ENCODE data around the gene KLRD1. TPM values are rescaled to one million over a fixed set of nuclear protein-coding genes. Genes with fewer than 3 reads are reported as not detected.
"Not testable (repeated sequence)": the region's sequence is repeated elsewhere in the genome, so short reads cannot be mapped to it uniquely, and the experiment has no call there.

The KLRD1 gene
- polyA plus RNA-seq (ENCODE audit: insufficient read length) = 0.59 TPM

DNA sequence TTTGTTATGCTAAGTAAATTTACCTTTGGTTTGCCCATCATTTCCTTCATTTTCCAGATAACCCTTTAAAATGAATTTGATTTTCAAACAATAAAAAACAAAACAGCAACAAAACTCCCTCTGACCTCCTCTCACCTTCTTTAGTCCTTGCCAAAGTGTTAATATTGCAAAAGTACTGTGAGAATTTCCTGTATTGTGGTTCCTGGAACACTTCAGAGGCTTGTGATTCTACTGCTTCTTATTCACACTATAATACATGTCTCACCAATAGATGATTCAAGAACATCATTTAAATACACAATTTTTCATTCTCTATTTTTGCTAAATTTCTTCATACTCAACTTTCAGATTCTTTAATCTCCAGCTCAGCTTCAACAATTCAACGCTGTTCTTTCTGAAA lies at the start of gene KLRD1:
TSS of gene KLRD1 (plus strand) at position 241 of the 400 bp plus-strand sequence. CDS start 208 bp downstream, outside the sequence.
- DNase-seq = no peak

GRCh38 chr12:10260927-10261326 lies 46.7 kb upstream of the KLRD1 start:
- no peak for DNase-seq

DNA sequence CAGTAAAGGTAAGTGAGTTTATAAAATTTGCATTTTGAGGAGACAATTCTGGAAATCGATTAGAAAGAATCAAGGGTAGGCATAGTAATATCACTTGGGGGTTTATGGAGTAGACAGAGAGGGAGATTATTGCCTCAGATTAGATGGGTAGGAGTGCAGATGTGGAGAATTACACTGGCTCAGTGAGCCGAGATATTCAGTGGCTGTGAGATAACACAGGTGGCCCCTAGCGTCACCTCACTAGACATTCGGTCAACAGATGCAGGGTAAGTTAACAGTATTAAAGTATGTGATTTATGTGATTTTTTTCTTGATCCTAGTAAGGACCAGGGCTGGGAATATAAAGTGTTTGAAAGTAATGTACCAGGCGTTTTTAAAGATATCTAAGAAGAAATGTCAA lies 39.6 kb upstream of the KLRD1 start:
- DNase-seq = no peak

GRCh38 chr12:10272467-10272866 lies 35.2 kb upstream of the KLRD1 start:
- DNase-seq = no peak

DNA sequence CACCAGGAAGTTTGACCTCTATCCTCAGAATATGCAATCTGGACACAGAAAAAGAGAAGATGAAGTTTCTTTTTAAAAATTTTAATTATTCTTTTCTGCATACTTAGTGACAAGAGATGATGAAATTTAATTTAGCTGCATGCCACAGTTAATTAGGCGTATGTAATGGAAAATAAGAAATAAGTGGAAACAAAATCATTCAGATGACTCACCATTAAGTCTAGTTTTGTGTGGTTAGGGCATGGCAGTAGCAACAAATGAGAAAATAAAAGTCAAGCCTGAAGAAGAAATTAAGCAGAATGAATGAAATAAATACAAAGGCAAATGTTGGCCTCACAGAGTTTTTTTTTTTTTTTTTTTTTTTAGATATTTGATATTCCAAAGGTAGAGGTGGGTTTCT lies 30.9 kb upstream of the KLRD1 start:
- DNase-seq = no peak

- no peak for DNase-seq
Measured at GRCh38 chr12:10278104-10278503, 29.6 kb upstream of the KLRD1 start.

DNA sequence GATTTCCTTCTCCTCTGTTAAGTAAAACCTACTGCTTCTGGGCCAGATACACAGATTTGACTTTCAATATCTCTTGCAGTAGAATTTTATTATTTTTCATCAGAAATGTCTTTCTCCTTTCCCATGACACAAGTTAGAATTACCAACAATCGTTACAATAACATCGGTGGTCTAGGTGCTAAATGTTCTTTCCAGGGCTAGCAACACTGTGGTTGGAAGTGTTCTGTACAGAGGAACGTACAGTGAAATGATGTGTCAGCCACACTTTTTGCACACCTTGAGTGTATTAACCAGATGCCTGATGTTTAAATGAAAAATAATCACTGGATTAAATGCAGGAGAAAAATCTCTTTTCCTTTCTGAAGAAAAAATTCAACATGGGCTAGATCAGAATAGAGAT lies 27.7 kb upstream of the KLRD1 start:
- no peak for DNase-seq

DNA sequence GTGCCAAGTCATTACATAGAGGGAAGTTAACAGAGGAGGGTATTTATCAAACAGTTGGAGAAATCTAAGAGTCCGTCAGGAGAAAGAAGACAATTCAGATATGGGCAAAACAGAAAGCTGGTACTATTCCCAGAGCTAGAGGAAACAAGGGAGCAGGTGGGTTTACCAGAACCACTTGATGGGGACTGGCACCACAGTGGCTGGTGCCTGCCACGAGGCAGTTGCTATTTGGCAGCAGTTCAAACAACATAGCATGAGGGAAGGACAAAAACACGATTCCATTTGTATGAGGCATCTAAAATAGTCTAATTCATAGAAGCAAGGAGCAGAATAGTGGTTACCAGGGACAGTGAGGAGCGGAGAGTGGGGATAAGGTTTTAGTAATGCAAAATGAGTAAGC lies 24.6 kb upstream of the KLRD1 start:
- DNase-seq = no peak

GRCh38 chr12:10285919-10286318 lies 21.8 kb upstream of the KLRD1 start:
- DNase-seq = no peak

DNA sequence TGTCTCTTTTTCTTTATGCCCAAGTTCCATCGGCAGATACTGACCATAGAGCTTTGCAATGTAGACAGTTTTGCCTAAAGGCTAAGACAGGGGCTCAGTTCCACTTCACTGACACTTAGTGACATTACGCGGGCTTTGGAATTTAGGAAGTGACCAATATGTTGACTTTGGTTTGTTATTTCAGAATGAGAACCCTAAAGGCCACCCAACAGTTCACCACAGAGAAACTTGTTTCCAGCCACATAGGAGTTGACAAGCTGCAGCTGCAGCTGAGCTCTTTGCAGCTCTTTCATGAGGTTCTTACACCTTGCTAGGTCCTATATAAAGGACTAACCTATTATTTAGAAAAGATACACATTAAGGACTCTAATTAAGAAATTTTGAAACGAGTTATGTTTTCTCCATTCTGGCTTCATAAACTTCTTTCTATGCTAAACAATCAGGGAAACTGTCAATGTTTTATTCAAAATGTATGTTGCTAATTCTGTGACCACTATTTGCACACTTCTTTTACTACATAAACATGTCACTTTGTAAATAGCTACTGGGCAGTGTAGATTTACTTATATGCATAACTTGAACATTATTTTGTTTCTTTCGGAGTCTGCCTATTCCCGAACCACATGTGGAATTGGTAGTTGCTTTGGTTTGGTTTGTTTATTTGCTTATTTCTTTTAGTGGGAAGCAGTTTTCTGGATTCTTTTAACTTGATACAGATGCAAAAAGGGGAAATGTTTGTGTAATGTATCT lies 18.5 kb upstream of the KLRD1 start:
- no peak for DNase-seq

- DNase-seq = no peak
Measured at GRCh38 chr12:10291030-10291429, 16.6 kb upstream of the KLRD1 start.

- no peak for DNase-seq
Measured at GRCh38 chr12:10293151-10293550, 14.5 kb upstream of the KLRD1 start.

DNA sequence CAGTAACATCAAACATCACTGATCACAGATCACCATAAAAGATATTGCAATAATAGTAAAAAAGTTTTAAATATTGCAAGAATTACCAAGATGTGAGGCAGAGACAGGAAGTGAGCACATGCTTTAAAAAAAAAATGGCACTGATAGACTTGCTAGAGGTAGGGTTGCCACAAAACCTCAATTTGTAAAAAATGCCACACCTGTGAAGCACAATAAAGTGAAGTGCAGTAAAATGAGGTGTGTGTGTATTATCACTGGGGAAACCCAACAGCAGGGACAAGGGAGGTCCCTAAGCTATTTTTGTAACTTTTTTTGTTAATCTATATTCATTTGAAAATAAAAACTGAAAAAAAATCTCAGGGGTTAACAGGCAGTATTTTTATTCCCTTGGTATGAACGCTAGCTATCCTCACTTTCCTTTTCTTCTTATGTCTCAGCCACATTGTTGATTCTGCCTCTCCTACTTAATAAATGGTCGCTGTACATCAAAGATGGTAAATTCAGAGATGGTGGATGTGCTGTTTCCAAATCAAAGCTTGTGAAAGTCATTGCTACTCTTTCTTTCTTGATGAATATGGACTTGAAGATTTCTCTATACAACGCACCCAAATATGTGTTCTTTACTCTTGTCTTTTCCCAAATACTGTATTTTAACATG lies 14.0 kb upstream of the KLRD1 start:
- no peak for DNase-seq

DNA sequence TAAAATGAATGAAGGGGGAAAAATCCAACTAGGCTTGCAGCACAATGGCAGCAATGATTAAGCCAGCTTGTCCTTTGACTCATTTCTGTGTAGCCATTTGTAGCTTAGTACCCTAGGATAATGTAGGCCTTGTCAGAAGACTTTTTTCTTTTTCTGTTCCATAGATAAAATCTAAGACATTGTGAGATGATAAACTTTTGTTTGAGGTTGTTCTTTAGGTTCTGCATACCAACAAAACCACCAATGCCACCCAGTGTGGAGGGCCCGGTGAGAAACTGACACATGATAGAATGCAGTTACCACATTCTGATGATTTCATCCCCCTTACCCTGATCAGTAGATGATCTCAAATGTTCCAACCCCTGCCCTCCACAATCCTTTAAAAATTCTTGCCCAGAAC lies 6.6 kb upstream of the KLRD1 start:
- no peak for DNase-seq

GRCh38 chr12:10304161-10304574 lies 3.5 kb upstream of the KLRD1 start:
- no peak for DNase-seq

DNA sequence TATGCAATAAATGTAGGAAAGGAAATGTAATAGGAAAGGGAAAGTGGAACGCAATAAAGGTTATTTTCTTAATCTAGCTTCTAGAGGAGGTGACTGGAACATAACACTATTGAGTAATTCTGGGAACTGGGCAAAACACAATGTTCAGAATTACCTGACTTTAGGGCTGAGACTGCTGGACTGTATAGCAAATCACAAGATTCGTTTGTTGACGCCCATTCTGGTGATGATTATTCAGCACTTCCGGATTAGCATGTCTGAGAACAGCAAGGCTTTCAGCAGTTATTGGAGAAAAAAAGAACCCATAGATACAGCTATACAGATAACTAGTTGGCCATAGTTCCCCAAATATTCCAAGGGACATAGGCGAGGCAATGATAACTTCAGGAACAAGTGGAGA lies 2.3 kb upstream of the KLRD1 start:
- DNase-seq = no peak

DNA sequence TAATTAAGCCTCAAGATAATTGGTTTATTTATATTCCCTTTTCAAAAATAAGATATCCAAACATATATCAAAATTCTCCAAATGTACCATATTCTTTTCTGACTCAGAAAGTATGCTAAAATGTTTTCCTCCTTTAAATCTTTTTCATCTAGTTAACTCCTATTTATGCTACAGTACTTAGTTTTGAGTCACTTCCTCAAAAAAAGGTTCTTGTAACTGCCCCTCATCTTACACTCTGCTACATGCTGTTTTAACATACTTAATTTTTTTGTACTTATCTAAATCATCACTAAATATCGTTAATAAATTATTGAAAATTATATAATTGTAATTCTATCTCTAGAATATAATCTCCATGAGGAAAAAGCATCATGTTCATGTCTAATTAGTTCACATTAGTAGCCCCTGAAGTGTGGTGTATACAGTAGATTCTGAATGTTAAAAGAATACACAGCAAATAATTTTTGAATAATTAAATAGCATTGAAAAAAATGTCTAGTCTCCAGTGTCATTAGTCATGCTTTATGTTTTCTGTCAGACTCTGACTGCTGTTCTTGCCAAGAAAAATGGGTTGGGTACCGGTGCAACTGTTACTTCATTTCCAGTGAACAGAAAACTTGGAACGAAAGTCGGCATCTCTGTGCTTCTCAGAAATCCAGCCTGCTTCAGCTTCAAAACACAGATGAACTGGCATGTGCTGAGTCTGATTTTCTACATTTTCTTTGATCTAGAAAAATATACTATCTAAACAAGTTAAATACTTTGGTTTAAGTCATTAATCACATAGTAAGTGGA lies 3.5 kb downstream of the KLRD1 start:
- peak; percentile 11 for DNase-seq

GRCh38 chr12:10319388-10319787 lies 11.7 kb downstream of the KLRD1 start:
- DNase-seq = no peak

DNA sequence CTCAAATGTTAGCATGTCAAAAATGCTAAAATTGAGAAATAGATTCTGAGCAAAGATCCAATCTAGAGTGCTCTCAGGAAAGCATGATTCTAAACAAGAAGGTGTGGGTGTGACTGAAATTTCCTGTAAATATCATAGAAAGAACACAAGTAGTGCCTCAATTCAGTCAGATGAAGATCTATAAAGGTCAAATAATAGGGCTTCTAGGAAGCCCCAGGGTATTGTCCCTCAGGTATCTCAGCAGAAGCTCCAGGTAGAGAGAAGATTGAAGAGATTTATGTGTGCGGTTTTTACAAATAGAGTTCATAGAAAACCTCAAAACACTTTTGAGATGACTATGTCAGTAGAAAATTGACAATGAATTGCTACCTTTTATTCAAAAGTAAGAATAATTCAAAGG lies 13.0 kb downstream of the KLRD1 start:
- DNase-seq = no peak

DNA sequence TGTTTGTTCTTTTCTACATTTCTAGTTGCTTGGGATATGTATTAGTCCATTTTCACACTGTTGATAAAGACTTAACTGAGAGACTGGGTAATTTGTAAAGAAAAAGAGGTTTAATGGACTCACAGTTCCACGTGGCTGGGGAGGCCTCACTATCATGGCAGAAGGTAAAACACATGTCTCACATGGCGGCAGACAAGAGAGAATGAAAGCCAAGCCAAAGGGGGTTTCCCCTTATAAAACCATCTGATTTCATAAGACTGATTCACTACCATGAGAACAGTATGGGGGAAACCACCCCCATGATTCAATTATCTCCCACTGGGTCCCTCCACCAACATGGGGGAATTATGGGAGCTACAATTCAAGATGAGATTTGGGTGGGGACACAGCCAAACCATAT lies 21.0 kb downstream of the KLRD1 start:
- DNase-seq = not testable (repeated sequence)

- DNase-seq = peak; percentile 36
Measured at GRCh38 chr12:10331642-10332239, 24.1 kb downstream of the KLRD1 start.

DNA sequence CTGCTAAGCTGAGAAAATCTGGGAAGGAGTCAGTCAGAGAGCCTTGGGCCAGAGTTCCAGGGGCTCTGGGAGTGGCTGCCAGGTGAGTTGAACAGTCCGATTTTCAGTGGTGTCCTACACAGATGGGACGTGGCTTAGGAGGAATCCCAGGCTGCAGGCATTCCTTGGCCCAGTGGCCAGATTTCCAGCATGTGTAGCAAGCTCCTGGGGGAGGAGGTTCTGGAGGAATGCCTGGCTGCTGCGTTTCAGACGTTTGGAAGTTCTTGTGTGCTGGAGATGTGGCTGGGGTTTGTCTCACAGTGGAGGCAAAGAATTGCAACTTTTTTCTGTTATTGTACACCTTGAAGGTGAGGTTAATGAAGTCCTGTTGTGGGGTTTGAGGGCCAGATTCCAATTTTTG lies 28.5 kb downstream of the KLRD1 start:
- DNase-seq = not testable (repeated sequence)

DNA sequence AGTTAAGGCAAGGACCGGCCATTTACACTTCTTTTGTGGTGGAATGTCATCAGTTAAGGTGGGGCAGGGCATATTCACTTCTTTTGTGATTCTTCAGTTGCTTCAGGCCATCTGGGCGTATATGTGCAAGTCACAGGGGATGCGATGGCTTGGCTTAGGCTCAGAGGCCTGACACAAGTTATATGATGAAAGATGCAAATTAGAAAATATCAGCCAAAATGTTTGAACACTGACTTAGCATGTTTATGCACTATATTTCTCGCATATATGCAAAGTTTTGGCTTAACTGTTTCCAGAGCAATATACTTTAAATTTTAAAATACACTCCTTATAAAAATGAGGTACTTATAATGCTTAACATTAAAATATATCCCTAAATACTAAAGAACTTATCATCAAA lies 30.8 kb downstream of the KLRD1 start:
- not testable (repeated sequence) for DNase-seq
